Right atrium auricular region (tissue), 2 donors: ENCODE results near the gene CCDC8. TPM values are rescaled to one million over a fixed set of nuclear protein-coding genes. Genes with fewer than 3 reads are reported as not detected.
"Not testable (repeated sequence)": the region's sequence is repeated elsewhere in the genome, so short reads cannot be mapped to it uniquely, and the experiment has no call there.

Source experiments
- DNase-seq: peaks from one replicate; pipeline ENCODE4 v3.0.0-alpha.2; 2019; ENCODE audit warnings: low spot score
- H3K27ac ChIP-seq, 2 donors: fragments of 200-600 bp; sonication (generic); 1 replicate in 1 of 2; 2 replicates in 1 of 2; pipeline ENCODE4 v1.5.1; 2016 to 2019
- H3K27me3 ChIP-seq, 2 donors: fragments of 200-600 bp; sonication (generic); one replicate each; pipeline versions ENCODE4 v1.5.1 to v1.6.0; 2017 to 2019
- H3K36me3 ChIP-seq: fragments of 200-600 bp; sonication (generic); one replicate; pipeline ENCODE4 v1.5.1; 2016
- H3K4me1 ChIP-seq, 2 donors: fragments of 200-600 bp; sonication (generic); one replicate each; pipeline versions ENCODE4 v1.5.1 to v1.6.0; 2017 to 2019
- H3K4me3 ChIP-seq, 2 donors: fragments of 200-600 bp; sonication (generic); 1 replicate in 1 of 2; 2 replicates in 1 of 2; pipeline ENCODE4 v1.5.1; 2017 to 2019; ENCODE audit warnings: mild to moderate bottlenecking in 1 of 2, moderate library complexity in 1 of 2
- H3K9me3 ChIP-seq, 2 donors: fragments of 200-600 bp; sonication (generic); one replicate each; pipeline ENCODE4 v1.5.1; 2019
- total RNA-seq, 2 donors: library from RNA; depleted of rRNA; stranded (reverse); fragments of >200 nt; gene quantifications; one replicate each; pipeline ENCODE4 v1.1.0, GENCODE V29; 2016
- TF ChIP-seq, protein P1 (sequence below), 2 donors: fragments of 200-600 bp; sonication (generic); IDR thresholded peaks; one replicate each; pipeline ENCODE4 v1.5.1; 2019; ENCODE audit warnings: antibody characterized with exemption in 2 of 2

CCDC8 gene
- total RNA-seq, 2 donors from 2014 or later = 30.4 to 34.6 TPM

DNA sequence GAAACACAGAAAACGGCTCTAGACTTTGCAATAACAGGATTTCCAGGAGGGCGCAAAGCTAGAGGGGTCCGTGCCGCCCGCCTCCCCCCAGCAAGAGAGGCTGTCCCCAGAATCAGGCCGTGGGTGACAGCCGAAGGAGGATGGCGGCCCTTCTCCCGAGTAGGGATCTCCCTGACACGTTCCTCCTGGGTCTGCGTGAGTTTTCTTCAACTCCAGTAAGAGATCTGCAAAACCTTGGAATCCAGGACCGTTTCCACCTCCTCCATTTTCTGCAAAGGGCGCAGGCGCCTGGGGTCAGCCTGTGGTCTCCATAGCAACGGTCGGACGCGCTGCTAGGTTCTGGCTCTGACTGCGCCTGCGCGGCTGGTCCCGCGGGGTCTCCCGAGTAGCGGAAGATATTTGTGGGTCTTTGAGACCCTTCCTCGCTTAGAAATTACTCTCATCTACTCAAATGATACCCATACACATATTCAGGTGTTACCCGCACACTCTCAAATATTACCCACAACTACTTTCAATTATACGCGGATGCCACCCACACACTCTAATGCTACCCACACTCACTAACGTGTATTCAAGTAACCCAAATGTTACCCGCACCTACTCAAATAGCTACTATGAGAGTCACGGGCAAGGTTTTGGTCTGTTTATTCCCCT lies 13.3 kb upstream of the CCDC8 start:
- Histone ChIP-seq H3K9me3 (no peaks in the 10 kb centered on the region), H3K36me3 (no peaks in the 10 kb centered on the region), H3K27ac (peak overlapping the region; percentile 7 to 58), H3K4me3 (peak overlapping the region; percentile 45 to 63), H3K4me1 (peaks cover 0 to 19% of the 10 kb centered on the region in 2 donors), H3K27me3 (no peaks in the 10 kb centered on the region)
- DNase-seq = no peak
- TF ChIP-seq, protein P1, sequence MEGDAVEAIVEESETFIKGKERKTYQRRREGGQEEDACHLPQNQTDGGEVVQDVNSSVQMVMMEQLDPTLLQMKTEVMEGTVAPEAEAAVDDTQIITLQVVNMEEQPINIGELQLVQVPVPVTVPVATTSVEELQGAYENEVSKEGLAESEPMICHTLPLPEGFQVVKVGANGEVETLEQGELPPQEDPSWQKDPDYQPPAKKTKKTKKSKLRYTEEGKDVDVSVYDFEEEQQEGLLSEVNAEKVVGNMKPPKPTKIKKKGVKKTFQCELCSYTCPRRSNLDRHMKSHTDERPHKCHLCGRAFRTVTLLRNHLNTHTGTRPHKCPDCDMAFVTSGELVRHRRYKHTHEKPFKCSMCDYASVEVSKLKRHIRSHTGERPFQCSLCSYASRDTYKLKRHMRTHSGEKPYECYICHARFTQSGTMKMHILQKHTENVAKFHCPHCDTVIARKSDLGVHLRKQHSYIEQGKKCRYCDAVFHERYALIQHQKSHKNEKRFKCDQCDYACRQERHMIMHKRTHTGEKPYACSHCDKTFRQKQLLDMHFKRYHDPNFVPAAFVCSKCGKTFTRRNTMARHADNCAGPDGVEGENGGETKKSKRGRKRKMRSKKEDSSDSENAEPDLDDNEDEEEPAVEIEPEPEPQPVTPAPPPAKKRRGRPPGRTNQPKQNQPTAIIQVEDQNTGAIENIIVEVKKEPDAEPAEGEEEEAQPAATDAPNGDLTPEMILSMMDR (IDR thresholded peaks at IDR 0.05) = no peak

DNA sequence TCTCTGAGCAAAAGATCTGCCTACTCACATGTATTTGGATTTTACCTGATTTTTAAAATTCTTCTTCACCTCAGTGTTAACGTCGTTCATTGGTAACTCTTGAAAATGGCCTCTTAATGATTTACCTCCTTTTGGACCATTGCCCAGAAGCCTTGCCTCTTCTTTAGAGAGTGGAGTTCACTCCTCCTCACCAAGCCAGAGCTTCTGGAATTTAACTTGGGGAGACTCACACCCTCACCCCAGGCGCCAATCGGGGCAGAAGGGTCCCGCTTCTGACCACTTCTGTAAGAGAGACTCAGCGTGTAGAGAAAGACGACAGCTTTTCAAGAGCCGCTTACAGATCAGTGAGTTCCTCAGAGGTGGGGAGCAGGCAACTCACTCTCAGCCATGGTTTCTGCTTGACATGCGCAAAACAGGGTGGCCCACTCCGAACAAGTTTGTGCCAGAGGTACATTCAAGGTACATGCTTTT lies 12.7 kb upstream of the CCDC8 start:
- Histone ChIP-seq H3K4me3 (peak overlapping the region; percentile 45 to 63), H3K27me3 (no peaks in the 10 kb centered on the region), H3K36me3 (no peaks in the 10 kb centered on the region), H3K4me1 (peaks cover 0 to 19% of the 10 kb centered on the region in 2 donors), H3K9me3 (no peaks in the 10 kb centered on the region), H3K27ac (peak overlapping the region; percentile 7 to 58)
- DNase-seq = no peak
- TF ChIP-seq, protein P1 (IDR thresholded peaks at IDR 0.05) = no peak

DNA sequence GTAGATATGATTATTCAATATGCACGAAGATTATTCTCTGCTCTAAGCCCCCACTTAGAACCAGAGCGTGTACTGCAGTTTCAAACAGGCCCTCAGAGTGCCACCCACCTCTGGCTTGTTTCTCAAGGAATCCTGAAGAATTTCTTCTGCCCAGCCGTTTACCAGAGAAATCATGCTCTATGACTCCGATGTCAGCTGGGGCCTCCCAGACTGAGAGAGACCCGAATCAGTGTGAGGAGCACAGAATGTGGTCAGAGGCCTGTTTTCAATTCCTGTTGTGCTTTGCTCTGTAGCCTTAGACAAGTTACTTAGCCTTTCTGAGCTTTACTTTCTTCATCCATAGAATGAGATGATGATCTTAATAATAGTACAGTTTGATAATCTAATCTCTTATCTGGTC lies 9.8 kb upstream of the CCDC8 start:
- no peak for DNase-seq
- Histone ChIP-seq H3K9me3 (no peaks in the 10 kb centered on the region), H3K4me1 (peaks cover 0 to 9% of the 10 kb centered on the region in 2 donors), H3K4me3 (no peak overlapping the region), H3K27me3 (no peaks in the 10 kb centered on the region), H3K27ac (no peak overlapping the region), H3K36me3 (no peaks in the 10 kb centered on the region)
- TF ChIP-seq, protein P1 (IDR thresholded peaks at IDR 0.05) = no peak

DNA sequence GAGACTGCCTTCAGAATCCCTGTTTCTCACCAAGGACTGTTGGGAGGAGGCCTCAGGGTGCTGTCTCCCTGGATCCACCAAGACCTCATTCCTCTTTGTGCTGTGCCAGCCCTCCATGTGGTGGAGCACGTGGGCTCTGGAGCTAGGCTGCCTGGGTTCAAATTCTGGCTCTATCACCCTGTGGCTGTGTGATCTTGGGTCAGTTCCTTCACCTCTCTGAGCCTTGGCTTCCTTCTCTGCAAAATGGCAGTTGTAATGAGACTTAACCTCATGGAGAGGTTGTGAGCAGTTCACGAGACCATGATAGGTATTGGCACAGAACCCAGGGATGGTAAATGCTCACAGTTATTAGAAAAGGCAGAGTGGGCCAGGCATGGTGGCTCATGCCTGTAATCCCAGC lies 9.0 kb upstream of the CCDC8 start:
- TF ChIP-seq, protein P1 (IDR thresholded peaks at IDR 0.05) = no peak
- Histone ChIP-seq H3K9me3 (no peaks in the 10 kb centered on the region), H3K27ac (no peak overlapping the region), H3K4me1 (peaks cover 0 to 9% of the 10 kb centered on the region in 2 donors), H3K36me3 (no peaks in the 10 kb centered on the region), H3K4me3 (no peak overlapping the region), H3K27me3 (no peaks in the 10 kb centered on the region)
- no peak for DNase-seq

DNA sequence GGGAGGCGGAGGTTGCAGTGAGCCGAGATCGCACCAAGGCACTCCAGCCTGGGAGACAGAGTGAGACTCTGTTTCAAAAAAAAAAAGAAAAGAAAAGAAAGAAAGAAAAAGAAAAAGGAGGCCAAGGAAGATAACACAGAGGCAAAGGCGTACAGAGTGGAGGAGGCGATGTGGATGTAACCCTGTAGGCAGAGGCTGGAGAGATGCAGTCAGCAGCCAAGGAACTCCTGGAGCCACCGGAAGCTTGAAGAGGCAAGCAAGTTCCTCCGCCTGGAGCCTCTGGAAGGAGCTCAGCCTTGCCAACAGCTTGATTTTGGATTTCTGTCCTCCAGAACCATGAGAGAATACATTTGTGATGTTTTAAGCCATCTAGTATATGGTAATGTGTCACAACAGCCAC lies 6.7 kb upstream of the CCDC8 start:
- DNase-seq = no peak
- Histone ChIP-seq H3K4me3 (no peak overlapping the region), H3K4me1 (peaks cover 0 to 14% of the 10 kb centered on the region in 2 donors), H3K27me3 (no peaks in the 10 kb centered on the region), H3K27ac (peak overlapping the region in 1 of 2 donors; percentile 35), H3K36me3 (no peaks in the 10 kb centered on the region), H3K9me3 (no peaks in the 10 kb centered on the region)
- TF ChIP-seq, protein P1 (IDR thresholded peaks at IDR 0.05) = no peak

DNA sequence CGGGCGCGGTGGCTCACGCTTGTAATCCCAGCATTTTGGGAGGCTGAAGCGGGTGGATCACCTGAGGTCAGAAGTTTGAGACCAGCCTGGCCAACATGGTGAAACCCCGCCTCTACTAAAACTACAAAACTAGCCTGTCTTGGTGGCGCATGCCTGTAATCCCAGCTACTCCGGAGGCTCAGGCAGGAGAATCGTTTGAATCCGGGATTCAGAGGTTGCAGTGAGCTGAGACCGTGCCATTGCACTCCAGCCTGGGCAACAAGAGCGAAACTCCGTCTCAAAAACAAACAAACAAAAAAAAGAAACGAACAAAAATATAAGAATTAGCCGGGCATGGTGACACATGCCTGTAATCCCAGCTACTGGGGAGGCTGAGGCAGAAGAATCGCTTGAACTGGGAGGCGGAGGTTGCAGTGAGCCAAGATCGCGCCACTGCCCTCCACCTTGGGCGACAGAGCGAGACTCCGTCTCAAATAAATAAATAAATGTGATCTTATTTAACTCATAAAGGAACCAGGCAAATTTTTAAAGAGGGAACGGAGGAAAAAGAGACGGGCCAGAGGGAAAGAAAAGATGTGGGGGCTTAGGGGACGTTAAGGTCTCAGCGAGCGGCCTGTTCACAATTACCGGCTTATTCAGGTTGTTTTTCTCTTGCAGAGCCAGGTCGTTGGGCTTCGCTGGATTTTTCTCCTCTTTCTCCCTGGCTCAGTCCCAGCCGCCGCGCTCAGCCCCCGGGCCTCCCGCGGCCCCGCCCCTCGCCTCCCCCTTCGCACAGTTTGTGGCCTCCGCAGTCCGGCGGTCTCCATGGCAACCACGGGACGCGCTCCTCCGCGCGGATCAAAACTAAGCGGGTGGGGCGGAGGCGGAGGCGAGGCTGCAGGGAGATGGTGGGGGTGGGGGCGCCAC lies 2.7 kb upstream of the CCDC8 start:
- not testable (repeated sequence) for H3K9me3 ChIP-seq, H3K36me3 ChIP-seq, H3K27me3 ChIP-seq
- Histone ChIP-seq H3K27ac (peak overlapping the region; percentile 35 to 70), H3K4me3 (peak overlapping the region; percentile 21 to 44), H3K4me1 (peaks cover 0 to 22% of the 10 kb centered on the region in 2 donors)
- DNase-seq = peak; percentile 85

DNA sequence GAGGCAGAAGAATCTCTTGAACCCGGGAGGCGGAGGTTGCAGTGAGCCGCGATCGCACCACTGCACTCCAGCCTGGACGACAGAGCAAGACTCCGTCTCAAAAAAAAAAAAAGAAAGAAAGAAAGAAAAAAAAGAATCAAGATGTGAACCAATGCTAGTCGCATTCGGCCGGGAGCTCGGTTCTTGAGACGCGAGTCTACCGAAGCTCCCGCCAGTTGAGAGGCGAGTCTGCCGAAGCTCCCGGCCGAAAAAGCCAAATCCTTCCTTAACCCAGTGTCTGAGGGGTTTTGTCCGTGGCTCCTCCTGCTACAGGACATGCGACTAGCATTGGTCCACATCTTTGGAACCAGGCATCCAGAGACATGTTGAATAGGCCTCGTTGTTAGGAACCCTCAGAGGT lies 1.5 kb upstream of the CCDC8 start:
- H3K36me3 ChIP-seq, H3K27ac ChIP-seq, H3K4me3 ChIP-seq, DNase-seq, H3K27me3 ChIP-seq, H3K9me3 ChIP-seq: not testable (repeated sequence)
- peaks cover 0 to 32% of the 10 kb centered on the region in 2 donors for H3K4me1 ChIP-seq
